ENCODE results near the gene MED12L. TPM values are rescaled to one million over a fixed set of nuclear protein-coding genes. Genes with fewer than 3 reads are reported as not detected.

Gene MED12L
- total RNA-seq, 1 donor from 2014 or later = 1.3 TPM

DNA sequence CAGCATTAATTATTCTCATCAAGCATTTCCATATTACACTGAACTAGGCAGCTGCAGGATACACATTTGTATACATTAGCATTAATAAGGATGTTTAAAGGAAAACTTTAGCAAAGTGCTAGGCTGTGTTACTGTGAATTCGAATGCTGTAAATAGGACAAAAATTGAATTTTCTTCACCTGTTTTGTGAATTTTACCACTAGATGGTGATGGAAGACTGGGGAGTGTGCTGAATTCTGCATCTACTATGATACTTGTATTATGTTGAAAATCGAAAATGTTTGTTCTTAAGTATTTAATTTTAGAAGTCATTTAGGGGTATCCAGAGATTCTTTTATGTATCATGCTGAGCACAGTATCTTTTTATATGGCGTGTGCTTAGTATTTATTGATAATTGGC, 205.2 kb downstream of the MED12L start:
- TF ChIP-seq, protein P1, sequence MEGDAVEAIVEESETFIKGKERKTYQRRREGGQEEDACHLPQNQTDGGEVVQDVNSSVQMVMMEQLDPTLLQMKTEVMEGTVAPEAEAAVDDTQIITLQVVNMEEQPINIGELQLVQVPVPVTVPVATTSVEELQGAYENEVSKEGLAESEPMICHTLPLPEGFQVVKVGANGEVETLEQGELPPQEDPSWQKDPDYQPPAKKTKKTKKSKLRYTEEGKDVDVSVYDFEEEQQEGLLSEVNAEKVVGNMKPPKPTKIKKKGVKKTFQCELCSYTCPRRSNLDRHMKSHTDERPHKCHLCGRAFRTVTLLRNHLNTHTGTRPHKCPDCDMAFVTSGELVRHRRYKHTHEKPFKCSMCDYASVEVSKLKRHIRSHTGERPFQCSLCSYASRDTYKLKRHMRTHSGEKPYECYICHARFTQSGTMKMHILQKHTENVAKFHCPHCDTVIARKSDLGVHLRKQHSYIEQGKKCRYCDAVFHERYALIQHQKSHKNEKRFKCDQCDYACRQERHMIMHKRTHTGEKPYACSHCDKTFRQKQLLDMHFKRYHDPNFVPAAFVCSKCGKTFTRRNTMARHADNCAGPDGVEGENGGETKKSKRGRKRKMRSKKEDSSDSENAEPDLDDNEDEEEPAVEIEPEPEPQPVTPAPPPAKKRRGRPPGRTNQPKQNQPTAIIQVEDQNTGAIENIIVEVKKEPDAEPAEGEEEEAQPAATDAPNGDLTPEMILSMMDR (IDR thresholded peaks at IDR 0.05; ENCODE audit: insufficient read depth, low read length, poor library complexity, severe bottlenecking) = peak; percentile 42
- no peak for DNase-seq (ENCODE audit: low read depth)
- Histone ChIP-seq H3K36me3 (ENCODE audit: control insufficient read depth, insufficient read depth, low read length) (no peaks in the 10 kb centered on the region), H3K4me3 (ENCODE audit: low read depth, low read length) (no peak overlapping the region), H3K27me3 (ENCODE audit: control insufficient read depth, insufficient read depth, low read length) (no peaks in the 10 kb centered on the region)

DNA sequence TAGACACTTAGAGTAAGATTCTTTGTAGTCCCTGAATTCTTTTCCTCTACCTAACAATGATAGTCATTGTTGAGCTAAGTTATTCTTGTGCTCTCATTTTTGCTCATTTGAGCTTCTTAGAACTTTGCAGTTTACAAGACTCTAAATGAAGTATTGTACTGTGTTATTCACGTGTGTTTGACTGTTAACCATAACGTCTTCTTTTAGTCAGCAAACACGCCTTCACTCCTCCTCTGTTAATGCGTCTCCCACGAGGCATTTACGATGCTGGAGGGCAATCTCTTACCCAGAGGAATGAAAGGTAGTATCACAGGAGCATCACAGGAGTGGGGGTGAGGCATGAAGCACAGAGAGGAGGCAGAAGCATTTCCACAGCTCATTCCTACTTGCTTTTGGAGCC, 207.7 kb downstream of the MED12L start:
- Histone ChIP-seq H3K36me3 (ENCODE audit: control insufficient read depth, insufficient read depth, low read length) (no peaks in the 10 kb centered on the region), H3K4me3 (ENCODE audit: low read depth, low read length) (no peak overlapping the region)
- TF ChIP-seq, protein P1 (IDR thresholded peaks at IDR 0.05; ENCODE audit: insufficient read depth, low read length, poor library complexity, severe bottlenecking) = no peak

DNA sequence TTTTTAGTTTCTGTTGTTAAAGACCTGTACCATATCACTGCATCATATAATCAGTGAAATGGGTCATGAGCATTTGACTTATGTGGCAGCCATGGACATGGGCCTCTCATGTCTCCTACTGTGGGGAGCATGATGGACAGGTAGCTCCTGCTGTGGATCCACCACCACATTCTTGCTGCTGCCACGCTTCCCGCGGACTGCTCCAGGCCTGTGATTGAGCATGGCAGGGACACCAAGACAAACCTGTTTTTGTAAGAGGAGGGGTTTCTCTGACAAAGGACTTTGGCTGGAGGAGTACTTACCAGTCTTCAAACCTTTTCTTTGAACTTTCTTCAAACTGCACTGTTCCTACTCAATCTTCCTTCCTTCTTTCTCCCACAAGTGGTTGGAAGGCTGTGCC, 210.8 kb downstream of the MED12L start:
- Histone ChIP-seq H3K4me3 (ENCODE audit: low read depth, low read length) (no peak overlapping the region), H3K36me3 (ENCODE audit: control insufficient read depth, insufficient read depth, low read length) (no peaks in the 10 kb centered on the region), H3K27me3 (ENCODE audit: control insufficient read depth, insufficient read depth, low read length) (no peaks in the 10 kb centered on the region)
- TF ChIP-seq, protein P1 (IDR thresholded peaks at IDR 0.05; ENCODE audit: insufficient read depth, low read length, poor library complexity, severe bottlenecking) = no peak
- DNase-seq (ENCODE audit: low read depth) = no peak

More for the DNA sequence above, 207.7 kb downstream of the MED12L start:
- H3K27me3 ChIP-seq (ENCODE audit: control insufficient read depth, insufficient read depth, low read length) = no peaks in the 10 kb centered on the region
- DNase-seq (ENCODE audit: low read depth) = no peak

GRCh38 chr3:151297429-151297828, 212.0 kb downstream of the MED12L start:
- Histone ChIP-seq H3K27me3 (ENCODE audit: control insufficient read depth, insufficient read depth, low read length) (no peaks in the 10 kb centered on the region), H3K36me3 (ENCODE audit: control insufficient read depth, insufficient read depth, low read length) (no peaks in the 10 kb centered on the region), H3K4me3 (ENCODE audit: low read depth, low read length) (no peak overlapping the region)
- TF ChIP-seq, protein P1 (IDR thresholded peaks at IDR 0.05; ENCODE audit: insufficient read depth, low read length, poor library complexity, severe bottlenecking) = no peak
- no peak for DNase-seq (ENCODE audit: low read depth)

DNA sequence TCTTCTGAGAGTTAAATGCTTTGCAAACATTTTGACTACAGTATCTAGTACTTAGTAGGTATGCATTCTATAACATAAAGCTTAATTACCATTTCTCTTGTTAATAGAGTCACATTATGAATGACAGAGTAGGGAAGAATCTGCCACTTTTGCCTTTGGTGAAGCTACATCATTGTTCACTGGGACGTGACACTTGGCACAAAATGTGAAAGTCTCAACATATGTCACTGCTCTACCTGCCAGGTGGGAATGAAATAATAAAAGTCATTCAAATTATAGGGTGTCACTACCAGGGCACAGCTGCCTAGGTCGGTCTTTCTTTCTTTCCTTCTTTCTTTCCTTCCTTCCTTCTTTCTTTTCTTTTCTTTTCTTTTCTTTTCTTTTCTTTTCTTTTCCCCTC, 213.5 kb downstream of the MED12L start:
- no peaks in the 10 kb centered on the region for H3K27me3 ChIP-seq (ENCODE audit: control insufficient read depth, insufficient read depth, low read length)
- TF ChIP-seq, protein P1 (IDR thresholded peaks at IDR 0.05; ENCODE audit: insufficient read depth, low read length, poor library complexity, severe bottlenecking) = no peak
- H3K36me3 ChIP-seq (ENCODE audit: control insufficient read depth, insufficient read depth, low read length) = no peaks in the 10 kb centered on the region
- no peak for DNase-seq (ENCODE audit: low read depth)
- H3K4me3 ChIP-seq (ENCODE audit: low read depth, low read length) = no peak overlapping the region

GRCh38 chr3:151300539-151300938, 215.1 kb downstream of the MED12L start:
- TF ChIP-seq, protein P1 (IDR thresholded peaks at IDR 0.05; ENCODE audit: insufficient read depth, low read length, poor library complexity, severe bottlenecking) = no peak
- Histone ChIP-seq H3K4me3 (ENCODE audit: low read depth, low read length) (no peak overlapping the region), H3K27me3 (ENCODE audit: control insufficient read depth, insufficient read depth, low read length) (no peaks in the 10 kb centered on the region), H3K36me3 (ENCODE audit: control insufficient read depth, insufficient read depth, low read length) (no peaks in the 10 kb centered on the region)
- no peak for DNase-seq (ENCODE audit: low read depth)

Measured in kidney epithelial cell (primary cell).